ENCODE measurements around the gene SERPINH1.

DNA sequence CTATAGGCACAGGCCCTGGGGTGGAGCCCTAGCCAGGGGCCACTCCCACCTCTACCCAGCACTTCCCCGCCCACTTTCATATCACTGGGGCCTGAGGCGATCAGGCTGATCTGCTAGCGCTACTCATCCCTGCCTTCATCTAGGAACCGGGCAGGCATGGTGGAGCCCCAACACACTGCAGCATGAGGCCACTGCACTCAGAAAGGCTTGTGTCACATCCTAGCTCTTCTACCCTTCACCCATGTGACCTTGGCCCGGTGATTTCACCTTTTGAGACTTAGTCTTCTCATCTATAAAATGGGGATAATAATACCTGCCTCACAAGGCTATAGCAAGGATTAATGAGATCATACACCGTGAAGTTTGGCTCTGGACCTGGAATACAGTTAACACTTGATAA lies 18.2 kb upstream of the SERPINH1 start:
- TF ChIP-seq, protein P1, sequence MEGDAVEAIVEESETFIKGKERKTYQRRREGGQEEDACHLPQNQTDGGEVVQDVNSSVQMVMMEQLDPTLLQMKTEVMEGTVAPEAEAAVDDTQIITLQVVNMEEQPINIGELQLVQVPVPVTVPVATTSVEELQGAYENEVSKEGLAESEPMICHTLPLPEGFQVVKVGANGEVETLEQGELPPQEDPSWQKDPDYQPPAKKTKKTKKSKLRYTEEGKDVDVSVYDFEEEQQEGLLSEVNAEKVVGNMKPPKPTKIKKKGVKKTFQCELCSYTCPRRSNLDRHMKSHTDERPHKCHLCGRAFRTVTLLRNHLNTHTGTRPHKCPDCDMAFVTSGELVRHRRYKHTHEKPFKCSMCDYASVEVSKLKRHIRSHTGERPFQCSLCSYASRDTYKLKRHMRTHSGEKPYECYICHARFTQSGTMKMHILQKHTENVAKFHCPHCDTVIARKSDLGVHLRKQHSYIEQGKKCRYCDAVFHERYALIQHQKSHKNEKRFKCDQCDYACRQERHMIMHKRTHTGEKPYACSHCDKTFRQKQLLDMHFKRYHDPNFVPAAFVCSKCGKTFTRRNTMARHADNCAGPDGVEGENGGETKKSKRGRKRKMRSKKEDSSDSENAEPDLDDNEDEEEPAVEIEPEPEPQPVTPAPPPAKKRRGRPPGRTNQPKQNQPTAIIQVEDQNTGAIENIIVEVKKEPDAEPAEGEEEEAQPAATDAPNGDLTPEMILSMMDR (IDR thresholded peaks at IDR 0.05) = no peak
- TF ChIP-seq POLR2A (IDR thresholded peaks at IDR 0.05) (no peak), POLR2AphosphoS5 (IDR thresholded peaks at IDR 0.05) (no peak)
